Hematopoietic multipotent progenitor cell (in vitro differentiated cells): ENCODE measurements around the gene TAL1. TPM values are rescaled to one million over a fixed set of nuclear protein-coding genes. Genes with fewer than 3 reads are reported as not detected.
"Not testable (repeated sequence)": the region's sequence is repeated elsewhere in the genome, so short reads cannot be mapped to it uniquely, and the experiment has no call there.

Experiments
- DNase-seq, 3 donors: peaks; one replicate each; pipeline ENCODE4 v3.0.0-alpha.2; 2011 to 2015; ENCODE audit warnings: low read depth in 2 of 3, low spot score in 2 of 3
- total RNA-seq: library from RNA; depleted of rRNA; stranded (reverse); fragments of >200 nt; gene quantifications from one replicate; pipeline ENCODE4 v1.2.3, GENCODE V29; 2012

TAL1 gene
- total RNA-seq, 1 donor = 70.6 TPM

DNA sequence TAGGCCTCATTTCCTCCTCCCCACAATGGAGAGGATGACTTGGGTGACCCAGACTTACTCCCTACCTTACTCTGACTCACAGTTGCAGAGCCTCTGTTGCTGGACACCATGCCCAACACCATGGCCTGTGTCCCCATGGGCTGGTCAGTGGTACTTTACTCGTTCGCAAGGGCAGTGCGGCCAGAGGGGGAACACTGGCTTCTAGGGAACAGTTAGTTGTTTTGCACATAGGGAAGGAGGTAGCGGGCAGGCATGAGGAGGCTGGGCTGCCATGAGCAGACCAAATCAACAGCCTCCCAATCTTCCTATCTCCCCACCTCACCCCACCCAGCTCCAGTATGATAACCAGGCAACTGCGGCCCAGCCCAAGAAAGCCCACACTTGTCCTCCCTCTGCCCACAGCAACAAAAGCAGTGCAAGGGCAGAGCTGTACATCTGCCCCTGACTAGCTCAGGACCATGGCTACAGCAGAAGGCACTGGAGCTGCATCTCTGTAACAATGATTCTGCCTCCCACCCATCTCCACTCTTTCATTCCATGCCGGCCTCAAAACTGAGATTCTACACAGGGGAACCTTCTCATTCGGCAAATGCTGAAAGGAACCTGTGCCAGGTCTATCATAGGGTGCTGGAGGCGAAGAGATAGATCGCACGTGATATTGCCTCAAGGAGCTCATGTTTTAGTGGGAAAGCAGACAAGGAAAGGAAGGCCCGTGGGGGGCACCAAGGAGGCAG is 18.6 kb downstream of the TAL1 start:
- DNase-seq = no peak

- no peak for DNase-seq
Observed at GRCh38 chr1:47212636-47213229, 19.3 kb downstream of the TAL1 start.

DNA sequence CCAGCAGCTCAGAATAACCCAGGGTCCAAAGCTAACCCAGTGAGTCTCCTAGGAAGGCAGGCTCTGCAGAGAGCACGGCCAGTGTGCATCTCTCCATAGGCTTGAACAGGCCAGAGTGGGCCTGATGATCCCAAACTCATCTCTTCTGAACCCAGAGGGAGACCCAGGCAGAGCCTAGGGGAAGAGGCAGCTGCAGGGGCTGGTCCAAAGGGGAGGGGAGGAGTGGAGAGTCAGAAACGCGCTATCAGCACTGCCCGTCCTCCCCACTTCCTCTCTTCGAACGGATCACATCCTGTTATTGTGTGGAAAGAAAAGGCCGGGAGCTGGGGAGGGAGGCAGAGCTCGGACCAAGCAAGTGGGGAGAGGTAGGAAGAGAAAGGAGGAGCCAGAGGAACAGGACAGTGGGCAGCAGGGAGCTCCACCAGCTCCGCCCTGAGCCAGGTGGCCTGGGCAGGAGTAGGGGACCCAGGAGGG is 20.2 kb downstream of the TAL1 start:
- peak in 2 of 3 donors; percentile 59 to 73 for DNase-seq

- no peak for DNase-seq
Observed at GRCh38 chr1:47210666-47211065, 21.4 kb downstream of the TAL1 start.

DNA sequence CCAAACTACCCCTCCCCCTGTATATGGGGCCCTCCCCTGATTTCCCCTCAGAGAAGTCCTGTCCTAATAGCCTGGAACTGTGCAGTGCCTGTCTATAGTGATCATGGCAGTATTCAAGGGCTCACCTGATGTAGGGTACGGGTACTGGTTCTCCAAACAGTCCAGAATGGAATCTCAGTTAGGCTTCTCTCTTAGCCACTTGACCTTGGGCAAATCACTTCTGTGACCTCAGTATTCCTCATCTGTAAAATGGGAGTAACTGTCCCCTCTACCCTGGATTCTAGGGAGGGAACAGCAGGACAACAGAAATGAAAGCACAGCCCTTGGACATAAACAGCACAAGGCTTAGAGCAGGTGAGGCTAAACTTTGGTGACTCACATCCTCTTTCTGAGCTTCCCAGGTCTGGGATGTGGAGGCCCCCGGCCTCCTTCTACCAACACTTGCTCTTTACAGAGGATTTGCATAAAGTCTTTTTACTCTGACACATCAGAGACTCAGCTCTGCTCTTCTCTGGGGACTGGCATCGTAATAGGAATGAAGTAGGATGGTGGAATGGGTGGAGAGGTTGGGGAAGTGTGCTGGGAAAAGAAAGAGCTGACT is 22.2 kb downstream of the TAL1 start:
- DNase-seq = no peak

GRCh38 chr1:47209091-47209490 is 22.9 kb downstream of the TAL1 start:
- no peak for DNase-seq

- DNase-seq = no peak
Observed at GRCh38 chr1:47208374-47208850, 23.6 kb downstream of the TAL1 start.

GRCh38 chr1:47207803-47208373 is 24.1 kb downstream of the TAL1 start:
- no peak for DNase-seq

DNA sequence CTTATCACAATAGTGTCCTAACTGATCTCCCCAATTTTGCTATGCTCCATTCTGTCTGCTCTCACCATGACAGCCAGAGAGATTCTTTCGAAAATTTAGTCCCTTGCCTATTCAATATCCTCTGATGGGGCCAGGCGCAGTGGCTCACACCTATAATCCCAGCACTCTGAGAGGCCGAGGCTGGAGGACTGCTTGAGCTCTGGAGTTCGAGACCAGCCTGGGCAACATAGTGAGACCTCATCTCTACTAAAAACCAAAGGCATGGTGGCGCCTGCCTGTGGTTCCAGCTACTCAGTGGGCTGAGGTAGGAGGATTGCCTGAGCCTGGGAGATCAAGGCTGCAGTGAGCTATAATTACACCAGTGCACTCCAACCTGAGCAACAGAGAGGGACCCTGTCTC is 26.1 kb downstream of the TAL1 start:
- no peak for DNase-seq

GRCh38 chr1:47203504-47203903 is 28.5 kb downstream of the TAL1 start:
- DNase-seq = not testable (repeated sequence)

- no peak for DNase-seq
Observed at GRCh38 chr1:47201179-47201578, 30.8 kb downstream of the TAL1 start.

DNA sequence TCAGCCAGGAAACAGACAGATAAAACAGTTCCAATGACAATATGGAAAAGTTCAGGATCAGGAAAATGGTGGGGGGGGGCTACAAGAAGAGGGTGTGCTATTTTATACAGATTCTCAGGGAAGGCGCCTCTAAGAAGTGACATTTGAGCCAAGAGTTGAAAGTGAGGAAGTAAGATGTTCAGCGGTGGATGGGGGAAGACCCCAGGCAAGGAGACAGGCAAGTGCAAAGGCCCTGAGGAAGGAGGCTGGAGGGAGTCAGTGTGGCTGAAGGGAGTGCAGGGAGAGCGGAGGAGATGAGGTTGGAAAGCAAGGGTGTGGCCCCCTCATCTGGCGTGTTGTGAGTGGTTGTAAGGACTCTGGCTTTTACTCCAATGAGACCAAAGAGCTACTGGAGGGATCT is 33.8 kb downstream of the TAL1 start:
- no peak for DNase-seq

- no peak for DNase-seq
Observed at GRCh38 chr1:47196622-47197021, 35.4 kb downstream of the TAL1 start.

DNA sequence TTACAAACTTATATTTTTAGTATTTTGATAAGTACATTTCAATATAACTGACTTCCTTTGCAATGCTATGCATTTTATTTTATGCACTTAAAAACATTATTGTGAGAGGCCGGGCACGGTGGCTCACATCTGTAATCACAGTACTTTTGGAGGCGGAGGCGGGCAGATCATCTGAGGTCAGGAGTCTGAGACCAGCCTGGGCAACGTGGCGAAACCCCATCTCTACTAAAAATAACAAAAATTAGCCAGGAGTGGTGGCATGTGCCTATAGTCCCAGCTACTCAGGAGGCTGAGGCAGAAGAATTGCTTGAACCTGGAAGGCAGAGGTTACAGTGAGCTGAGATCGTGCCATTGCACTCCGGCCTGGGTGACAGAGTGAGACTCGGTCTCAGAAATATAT is 36.0 kb downstream of the TAL1 start:
- not testable (repeated sequence) for DNase-seq

GRCh38 chr1:47194311-47194710 is 37.7 kb downstream of the TAL1 start:
- no peak for DNase-seq

- DNase-seq = not testable (repeated sequence)
Observed at GRCh38 chr1:47193496-47193895, 38.5 kb downstream of the TAL1 start.

DNA sequence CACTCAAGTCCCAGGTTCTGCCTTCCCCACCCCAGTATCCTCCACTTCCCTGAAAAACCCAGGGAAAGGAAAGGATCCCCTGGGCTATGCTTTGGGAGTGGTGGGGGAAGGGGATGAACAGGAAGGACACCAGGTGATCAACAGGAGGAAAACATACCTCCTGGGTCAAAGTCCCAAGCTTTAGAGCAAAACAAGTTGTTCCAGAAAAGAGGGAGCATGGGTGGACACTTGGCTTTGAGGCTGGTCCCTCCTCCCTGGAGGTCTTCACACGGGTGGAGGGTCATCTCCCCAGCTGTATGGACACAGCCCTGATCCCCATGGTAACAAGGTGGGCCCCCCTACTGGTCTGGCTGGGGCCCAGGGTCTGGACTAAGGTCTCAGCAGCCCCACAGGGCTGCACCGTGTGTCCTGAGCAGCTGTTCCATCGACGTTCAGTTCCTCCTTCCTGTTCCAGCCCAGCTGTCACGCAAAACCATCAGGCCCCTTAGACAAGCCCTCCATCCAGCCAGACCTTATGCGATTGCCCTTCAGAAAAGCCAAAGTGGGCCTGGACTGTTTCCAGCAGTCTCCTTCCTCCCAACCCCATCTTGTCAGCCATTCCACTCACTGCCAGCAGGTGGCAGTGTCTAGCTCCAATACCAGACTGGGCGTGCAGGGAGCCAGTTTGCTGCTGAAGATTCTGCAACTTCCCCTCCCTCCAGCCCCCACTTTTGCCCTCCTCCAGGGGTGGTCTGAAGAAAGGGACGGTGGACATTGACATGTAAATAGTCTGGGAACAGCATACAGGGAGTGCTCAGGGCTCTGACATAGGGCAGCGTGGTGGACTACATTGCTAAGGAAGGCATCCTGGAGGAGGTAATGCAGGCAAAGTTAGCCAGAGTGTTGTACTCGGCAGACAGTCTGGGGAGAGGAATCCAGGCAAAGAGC is 39.3 kb downstream of the TAL1 start:
- peak; percentile 38 to 89 (median 81) for DNase-seq

DNA sequence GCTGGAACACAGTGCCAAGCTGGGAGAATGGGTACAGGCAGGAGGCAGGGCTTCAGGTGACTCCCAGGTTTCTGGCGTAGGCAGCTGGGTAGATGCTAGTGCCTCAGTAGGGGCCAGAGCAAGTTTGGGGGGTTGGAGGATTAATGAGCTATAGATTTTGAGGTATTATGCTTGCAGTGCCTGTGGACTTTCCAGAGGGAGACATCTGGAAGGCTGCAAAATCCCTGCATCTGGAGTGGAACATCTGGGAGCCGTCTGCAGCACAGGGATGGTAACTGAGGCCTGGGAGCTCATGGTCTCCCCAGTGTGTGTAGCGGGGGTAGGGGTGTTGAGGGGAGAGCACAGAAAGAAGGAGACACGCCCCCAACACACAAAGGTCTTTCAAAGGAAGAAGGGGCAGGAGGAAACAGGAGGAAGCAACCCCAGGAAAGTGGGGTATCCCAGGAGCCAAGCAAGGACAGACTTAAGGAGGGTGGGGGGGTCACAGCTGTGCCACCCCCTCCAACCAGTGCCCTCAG is 40.0 kb downstream of the TAL1 start:
- no peak for DNase-seq

GRCh38 chr1:47190857-47191256 is 41.2 kb downstream of the TAL1 start:
- DNase-seq = no peak

- DNase-seq = no peak
Observed at GRCh38 chr1:47190509-47190855, 41.5 kb downstream of the TAL1 start.
